Esophagus muscularis mucosa (tissue), 4 donors: ENCODE measurements around the gene MYO16.

Experiments
- CTCF ChIP-seq, 3 experiments: fragments of 200-600 bp in 2 of 3; fragments of 450-650 bp in 1 of 3; sonication (generic) in 2 of 3; IDR thresholded peaks; one replicate each; pipeline ENCODE4 v1.5.1; 2017 to 2019; ENCODE audit warnings: antibody characterized with exemption in 3 of 3, mild to moderate bottlenecking in 2 of 3, moderate library complexity in 1 of 3
- EP300 ChIP-seq: sonication (generic); formaldehyde crosslinking; IDR thresholded peaks from one replicate; pipeline ENCODE4 v1.6.1; 2017; ENCODE audit warnings: antibody characterized with exemption
- POLR2A ChIP-seq: fragments of 450-650 bp; IDR thresholded peaks from one replicate; pipeline ENCODE4 v1.6.1; 2017; ENCODE audit warnings: antibody characterized with exemption, moderate library complexity, mild to moderate bottlenecking, low read depth
- POLR2AphosphoS5 ChIP-seq, 2 donors: sonication (generic); formaldehyde crosslinking; IDR thresholded peaks; one replicate each; pipeline ENCODE4 v1.6.1; 2017; ENCODE audit warnings: antibody characterized with exemption in 2 of 2

- TF ChIP-seq CTCF (IDR thresholded peaks at IDR 0.05) (no peak), EP300 (no peak), POLR2A (no peak), POLR2AphosphoS5 (IDR thresholded peaks at IDR 0.05) (no peak)
These were observed 509.9 kb downstream of the MYO16 start for GRCh38 chr13:109139346-109139745.
